ENCODE measurements around the gene TTC7B.

Gene TTC7B

DNA sequence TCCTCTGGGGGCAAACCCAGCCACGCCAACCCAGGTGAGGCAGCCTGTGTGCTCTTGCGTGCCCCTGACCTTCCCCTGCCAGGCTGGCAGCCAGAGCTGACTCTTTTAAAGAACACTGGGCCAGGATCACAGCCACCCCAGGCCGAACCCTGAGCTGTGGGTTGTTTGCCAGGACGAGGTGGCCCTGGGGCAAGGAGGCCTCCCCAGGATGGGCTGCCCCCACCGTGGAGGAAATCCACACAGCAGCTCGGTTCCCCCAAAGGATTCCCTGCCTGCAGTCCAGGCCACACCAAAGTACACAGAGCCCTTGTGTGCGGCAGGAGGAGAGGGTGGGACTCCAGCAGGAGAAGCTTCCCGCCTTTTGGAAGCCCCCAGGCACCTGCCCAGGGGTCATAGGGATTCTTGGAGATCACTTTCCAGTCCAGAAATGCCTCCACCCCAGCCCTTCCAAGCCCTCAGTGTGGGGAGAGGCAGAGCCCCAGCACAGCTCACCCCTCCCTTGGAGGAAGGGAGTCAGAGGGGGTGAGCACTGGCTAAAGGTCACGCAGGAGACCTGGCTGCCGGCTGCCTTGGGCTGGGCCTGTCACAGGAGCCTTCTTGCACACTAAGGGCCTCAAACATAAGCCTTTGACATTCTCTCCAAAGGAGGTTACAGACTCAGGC, 303.8 kb downstream of the TTC7B start:
- no peak for TF ChIP-seq POLR2AphosphoS5 (IDR thresholded peaks at IDR 0.05; ENCODE audit: low read depth)
- TF ChIP-seq, protein P1, sequence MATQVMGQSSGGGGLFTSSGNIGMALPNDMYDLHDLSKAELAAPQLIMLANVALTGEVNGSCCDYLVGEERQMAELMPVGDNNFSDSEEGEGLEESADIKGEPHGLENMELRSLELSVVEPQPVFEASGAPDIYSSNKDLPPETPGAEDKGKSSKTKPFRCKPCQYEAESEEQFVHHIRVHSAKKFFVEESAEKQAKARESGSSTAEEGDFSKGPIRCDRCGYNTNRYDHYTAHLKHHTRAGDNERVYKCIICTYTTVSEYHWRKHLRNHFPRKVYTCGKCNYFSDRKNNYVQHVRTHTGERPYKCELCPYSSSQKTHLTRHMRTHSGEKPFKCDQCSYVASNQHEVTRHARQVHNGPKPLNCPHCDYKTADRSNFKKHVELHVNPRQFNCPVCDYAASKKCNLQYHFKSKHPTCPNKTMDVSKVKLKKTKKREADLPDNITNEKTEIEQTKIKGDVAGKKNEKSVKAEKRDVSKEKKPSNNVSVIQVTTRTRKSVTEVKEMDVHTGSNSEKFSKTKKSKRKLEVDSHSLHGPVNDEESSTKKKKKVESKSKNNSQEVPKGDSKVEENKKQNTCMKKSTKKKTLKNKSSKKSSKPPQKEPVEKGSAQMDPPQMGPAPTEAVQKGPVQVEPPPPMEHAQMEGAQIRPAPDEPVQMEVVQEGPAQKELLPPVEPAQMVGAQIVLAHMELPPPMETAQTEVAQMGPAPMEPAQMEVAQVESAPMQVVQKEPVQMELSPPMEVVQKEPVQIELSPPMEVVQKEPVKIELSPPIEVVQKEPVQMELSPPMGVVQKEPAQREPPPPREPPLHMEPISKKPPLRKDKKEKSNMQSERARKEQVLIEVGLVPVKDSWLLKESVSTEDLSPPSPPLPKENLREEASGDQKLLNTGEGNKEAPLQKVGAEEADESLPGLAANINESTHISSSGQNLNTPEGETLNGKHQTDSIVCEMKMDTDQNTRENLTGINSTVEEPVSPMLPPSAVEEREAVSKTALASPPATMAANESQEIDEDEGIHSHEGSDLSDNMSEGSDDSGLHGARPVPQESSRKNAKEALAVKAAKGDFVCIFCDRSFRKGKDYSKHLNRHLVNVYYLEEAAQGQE (IDR thresholded peaks at IDR 0.05; ENCODE audit: insufficient replicate concordance, low read depth), result no peak
- no peak for TF ChIP-seq SPI1 (IDR thresholded peaks at IDR 0.05; ENCODE audit: borderline replicate concordance, low read depth)
- TF ChIP-seq GABPA (IDR thresholded peaks at IDR 0.05; ENCODE audit: low read depth), result no peak
- TF ChIP-seq, protein P2, sequence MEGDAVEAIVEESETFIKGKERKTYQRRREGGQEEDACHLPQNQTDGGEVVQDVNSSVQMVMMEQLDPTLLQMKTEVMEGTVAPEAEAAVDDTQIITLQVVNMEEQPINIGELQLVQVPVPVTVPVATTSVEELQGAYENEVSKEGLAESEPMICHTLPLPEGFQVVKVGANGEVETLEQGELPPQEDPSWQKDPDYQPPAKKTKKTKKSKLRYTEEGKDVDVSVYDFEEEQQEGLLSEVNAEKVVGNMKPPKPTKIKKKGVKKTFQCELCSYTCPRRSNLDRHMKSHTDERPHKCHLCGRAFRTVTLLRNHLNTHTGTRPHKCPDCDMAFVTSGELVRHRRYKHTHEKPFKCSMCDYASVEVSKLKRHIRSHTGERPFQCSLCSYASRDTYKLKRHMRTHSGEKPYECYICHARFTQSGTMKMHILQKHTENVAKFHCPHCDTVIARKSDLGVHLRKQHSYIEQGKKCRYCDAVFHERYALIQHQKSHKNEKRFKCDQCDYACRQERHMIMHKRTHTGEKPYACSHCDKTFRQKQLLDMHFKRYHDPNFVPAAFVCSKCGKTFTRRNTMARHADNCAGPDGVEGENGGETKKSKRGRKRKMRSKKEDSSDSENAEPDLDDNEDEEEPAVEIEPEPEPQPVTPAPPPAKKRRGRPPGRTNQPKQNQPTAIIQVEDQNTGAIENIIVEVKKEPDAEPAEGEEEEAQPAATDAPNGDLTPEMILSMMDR (IDR thresholded peaks at IDR 0.05; ENCODE audit: insufficient read depth, low read length), result no peak
- Histone ChIP-seq H3K4me3 (replicated peaks; ENCODE audit: insufficient read depth, low read length) (no peak overlapping the region), H3K27ac (replicated peaks) (no peak overlapping the region), H3K27me3 (ENCODE audit: insufficient read depth, poor library complexity, severe bottlenecking) (peaks cover 6% of the 10 kb centered on the region)
- DNase-seq (ENCODE audit: low read depth in 1 of 2, low spot score in 1 of 2), result no peak

DNA sequence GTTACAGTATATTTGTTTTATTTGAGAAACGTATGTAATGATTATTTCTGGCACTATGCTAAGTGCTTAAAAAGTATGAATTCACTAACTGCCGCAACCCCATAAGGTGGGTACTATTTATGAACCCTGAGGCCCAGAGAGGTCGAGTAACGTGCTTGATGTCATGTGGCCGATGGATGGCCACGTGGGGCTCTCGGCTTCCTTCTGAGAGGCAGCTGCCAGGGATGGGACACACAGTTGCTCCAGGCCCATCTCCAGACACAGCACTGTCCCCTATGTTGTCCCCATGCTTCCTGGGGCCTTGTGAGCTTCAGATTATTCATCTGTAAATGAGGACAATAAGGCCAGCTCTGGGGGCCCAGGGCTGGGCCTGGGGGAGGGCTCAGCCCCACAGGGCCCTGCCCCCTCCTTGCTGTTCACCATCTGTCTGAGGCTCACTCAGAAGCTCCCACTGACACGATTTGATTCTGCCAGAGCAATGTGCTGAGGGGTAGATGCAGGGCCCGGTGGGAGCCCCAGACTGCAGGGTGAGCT, 304.4 kb downstream of the TTC7B start:
- Histone ChIP-seq H3K27me3 (ENCODE audit: insufficient read depth, poor library complexity, severe bottlenecking) (peaks cover 6% of the 10 kb centered on the region), H3K27ac (replicated peaks) (no peak overlapping the region), H3K4me3 (replicated peaks; ENCODE audit: insufficient read depth, low read length) (no peak overlapping the region)
- no peak for DNase-seq (ENCODE audit: low read depth in 1 of 2, low spot score in 1 of 2)
- TF ChIP-seq GABPA (IDR thresholded peaks at IDR 0.05; ENCODE audit: low read depth), result no peak
- TF ChIP-seq SPI1 (IDR thresholded peaks at IDR 0.05; ENCODE audit: borderline replicate concordance, low read depth), result no peak
- TF ChIP-seq POLR2AphosphoS5 (IDR thresholded peaks at IDR 0.05; ENCODE audit: low read depth), result no peak
- TF ChIP-seq, protein P1 (IDR thresholded peaks at IDR 0.05; ENCODE audit: insufficient replicate concordance, low read depth), result no peak
- TF ChIP-seq, protein P2 (IDR thresholded peaks at IDR 0.05; ENCODE audit: insufficient read depth, low read length), result no peak

DNA sequence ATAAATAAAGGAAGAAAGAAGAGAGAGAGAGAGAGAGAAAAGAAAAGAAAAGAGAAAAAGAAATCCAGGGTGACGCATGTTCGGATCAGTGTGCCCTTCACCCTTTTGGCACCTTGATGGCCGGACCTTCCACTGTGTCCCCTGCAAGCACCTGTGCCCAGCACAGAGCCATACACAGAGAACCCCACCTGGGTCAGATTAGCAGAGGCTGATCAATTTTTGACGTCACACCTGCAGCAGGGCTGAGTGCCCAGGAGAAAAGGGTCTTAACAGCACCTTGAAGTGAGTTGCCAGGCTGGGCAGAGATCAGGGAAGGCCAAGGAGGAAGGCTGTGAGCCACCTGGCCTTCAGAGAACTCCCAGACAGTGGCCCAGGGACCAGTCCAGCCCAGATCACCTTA, 305.0 kb downstream of the TTC7B start:
- Histone ChIP-seq H3K4me3 (replicated peaks; ENCODE audit: insufficient read depth, low read length) (no peak overlapping the region), H3K27me3 (ENCODE audit: insufficient read depth, poor library complexity, severe bottlenecking) (peaks cover 6% of the 10 kb centered on the region), H3K27ac (replicated peaks) (no peak overlapping the region)
- no peak for DNase-seq (ENCODE audit: low read depth in 1 of 2, low spot score in 1 of 2)
- TF ChIP-seq, protein P1 (IDR thresholded peaks at IDR 0.05; ENCODE audit: insufficient replicate concordance, low read depth), result no peak

Measured in HL-60 (cell line).